K562 (cell line): ENCODE data around the gene TKT. TPM values are rescaled to one million over a fixed set of nuclear protein-coding genes. Genes with fewer than 3 reads are reported as not detected.

ENCODE experiments used
- CTBP1 ChIP-seq: fragments of 450-650 bp; IDR thresholded peaks from 2 replicates; pipeline ENCODE4 v1.6.1; 2016; ENCODE audit warnings: borderline replicate concordance
- EHMT2 ChIP-seq: fragments of 450-650 bp; IDR thresholded peaks from 2 replicates; pipeline ENCODE4 v1.6.1; 2018; ENCODE audit warnings: antibody characterized with exemption
- ZNF212 ChIP-seq: fragments of 450-650 bp; formaldehyde crosslinking; IDR thresholded peaks from 2 replicates; pipeline ENCODE4 v1.4.0; 2020; ENCODE audit warnings: mild to moderate bottlenecking
- ZNF347 ChIP-seq: fragments of 450-650 bp; formaldehyde crosslinking; IDR thresholded peaks from 2 replicates; pipeline ENCODE4 v1.4.0; 2020; ENCODE audit warnings: low read depth, mild to moderate bottlenecking, moderate library complexity
- polyA plus RNA-seq, 8 experiments: library from polyadenylated mRNA; depleted of rRNA in 4 of 8; stranded (reverse) in 5 of 8; unstranded in 3 of 8; fragments of >200 nt; fragmentation: Nextera tagmentation in 2 of 8; fragmentation: Illumina TruSeq in 1 of 8; extraction: Ambion mirVana in 2 of 8; extraction: Trizol in 1 of 8; gene quantifications; 2 replicates each; pipeline versions ENCODE4 v1.2.1 to v1.2.3, GENCODE V29; 2011 to 2014; ENCODE audit warnings: inconsistent platforms in 1 of 8, missing spikeins in 1 of 8
- total RNA-seq, 7 experiments: library from RNA; depleted of rRNA in 6 of 7; stranded (reverse); fragments of >200 nt in 6 of 7; fragmentation: Illumina TruSeq in 2 of 7; extraction: Trizol in 2 of 7; gene quantifications; 2 replicates each; pipeline versions ENCODE4 v1.2.1 to v1.2.3, GENCODE V29; 2011 to 2021; ENCODE audit warnings: low replicate concordance in 1 of 7
- TF ChIP-seq, protein P1 (sequence below): fragments of 250-450 bp; sonication (Bioruptor Pico); IDR thresholded peaks from 2 replicates; pipeline ENCODE4 v1.5.0; 2020; ENCODE audit warnings: mild to moderate bottlenecking, borderline replicate concordance
- TF ChIP-seq, protein P2 (sequence below): fragments of 250-450 bp; sonication (Bioruptor Pico); IDR thresholded peaks from 2 replicates; pipeline ENCODE4 v1.9.0; 2021; ENCODE audit warnings: mild to moderate bottlenecking, inconsistent platforms

TKT gene
- total and polyA plus RNA-seq, 9 of the 15 experiments (the other 6 are each of a cell fraction or from before 2014, with no cell fraction given): 58.1 to 401 (median 187) TPM

DNA sequence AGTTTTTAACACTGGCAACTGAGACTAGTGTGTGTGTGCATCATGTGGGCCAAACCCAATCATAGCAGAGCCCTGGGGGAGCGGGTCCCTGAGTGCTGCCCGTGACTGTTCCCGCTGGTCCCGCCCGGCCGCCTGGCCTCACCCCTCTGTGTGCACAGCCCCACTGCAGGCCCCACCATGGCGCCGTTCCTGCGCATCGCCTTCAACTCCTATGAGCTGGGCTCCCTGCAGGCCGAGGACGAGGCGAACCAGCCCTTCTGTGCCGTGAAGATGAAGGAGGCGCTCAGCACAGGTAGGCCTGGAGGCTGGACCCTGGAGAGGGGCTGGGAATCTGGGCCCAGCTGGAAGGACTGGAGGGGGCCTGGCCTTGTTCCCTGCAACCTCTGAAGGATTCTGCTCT, 77.6 kb downstream of the TKT start (continued):
- TF ChIP-seq, protein P1, sequence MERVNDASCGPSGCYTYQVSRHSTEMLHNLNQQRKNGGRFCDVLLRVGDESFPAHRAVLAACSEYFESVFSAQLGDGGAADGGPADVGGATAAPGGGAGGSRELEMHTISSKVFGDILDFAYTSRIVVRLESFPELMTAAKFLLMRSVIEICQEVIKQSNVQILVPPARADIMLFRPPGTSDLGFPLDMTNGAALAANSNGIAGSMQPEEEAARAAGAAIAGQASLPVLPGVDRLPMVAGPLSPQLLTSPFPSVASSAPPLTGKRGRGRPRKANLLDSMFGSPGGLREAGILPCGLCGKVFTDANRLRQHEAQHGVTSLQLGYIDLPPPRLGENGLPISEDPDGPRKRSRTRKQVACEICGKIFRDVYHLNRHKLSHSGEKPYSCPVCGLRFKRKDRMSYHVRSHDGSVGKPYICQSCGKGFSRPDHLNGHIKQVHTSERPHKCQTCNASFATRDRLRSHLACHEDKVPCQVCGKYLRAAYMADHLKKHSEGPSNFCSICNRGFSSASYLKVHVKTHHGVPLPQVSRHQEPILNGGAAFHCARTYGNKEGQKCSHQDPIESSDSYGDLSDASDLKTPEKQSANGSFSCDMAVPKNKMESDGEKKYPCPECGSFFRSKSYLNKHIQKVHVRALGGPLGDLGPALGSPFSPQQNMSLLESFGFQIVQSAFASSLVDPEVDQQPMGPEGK (CRISPR knock-in tag): no peak
- TF ChIP-seq EHMT2 (no peak), ZNF347 (CRISPR knock-in tag) (no peak), ZNF212 (no peak), CTBP1 (no peak)
- TF ChIP-seq, protein P2, sequence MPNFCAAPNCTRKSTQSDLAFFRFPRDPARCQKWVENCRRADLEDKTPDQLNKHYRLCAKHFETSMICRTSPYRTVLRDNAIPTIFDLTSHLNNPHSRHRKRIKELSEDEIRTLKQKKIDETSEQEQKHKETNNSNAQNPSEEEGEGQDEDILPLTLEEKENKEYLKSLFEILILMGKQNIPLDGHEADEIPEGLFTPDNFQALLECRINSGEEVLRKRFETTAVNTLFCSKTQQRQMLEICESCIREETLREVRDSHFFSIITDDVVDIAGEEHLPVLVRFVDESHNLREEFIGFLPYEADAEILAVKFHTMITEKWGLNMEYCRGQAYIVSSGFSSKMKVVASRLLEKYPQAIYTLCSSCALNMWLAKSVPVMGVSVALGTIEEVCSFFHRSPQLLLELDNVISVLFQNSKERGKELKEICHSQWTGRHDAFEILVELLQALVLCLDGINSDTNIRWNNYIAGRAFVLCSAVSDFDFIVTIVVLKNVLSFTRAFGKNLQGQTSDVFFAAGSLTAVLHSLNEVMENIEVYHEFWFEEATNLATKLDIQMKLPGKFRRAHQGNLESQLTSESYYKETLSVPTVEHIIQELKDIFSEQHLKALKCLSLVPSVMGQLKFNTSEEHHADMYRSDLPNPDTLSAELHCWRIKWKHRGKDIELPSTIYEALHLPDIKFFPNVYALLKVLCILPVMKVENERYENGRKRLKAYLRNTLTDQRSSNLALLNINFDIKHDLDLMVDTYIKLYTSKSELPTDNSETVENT (CRISPR knock-in tag): no peak
- TF ChIP-seq, all 486 proteins: peak for 0
